GM18519 (cell line): Measurements from ENCODE around the gene KCNC4.

Experiments
- ATAC-seq: cut with Tn5 transposase; IDR thresholded peaks from one replicate; pipeline ENCODE4 v1.9.1; 2021; ENCODE audit warnings: mild to moderate bottlenecking, moderate library complexity; ENCODE audit not compliant: unreplicated experiment, low FRiP score

The KCNC4 gene

GRCh38 chr1:110250008-110250407 lies 39.9 kb downstream of the KCNC4 start:
- ATAC-seq = no peak

DNA sequence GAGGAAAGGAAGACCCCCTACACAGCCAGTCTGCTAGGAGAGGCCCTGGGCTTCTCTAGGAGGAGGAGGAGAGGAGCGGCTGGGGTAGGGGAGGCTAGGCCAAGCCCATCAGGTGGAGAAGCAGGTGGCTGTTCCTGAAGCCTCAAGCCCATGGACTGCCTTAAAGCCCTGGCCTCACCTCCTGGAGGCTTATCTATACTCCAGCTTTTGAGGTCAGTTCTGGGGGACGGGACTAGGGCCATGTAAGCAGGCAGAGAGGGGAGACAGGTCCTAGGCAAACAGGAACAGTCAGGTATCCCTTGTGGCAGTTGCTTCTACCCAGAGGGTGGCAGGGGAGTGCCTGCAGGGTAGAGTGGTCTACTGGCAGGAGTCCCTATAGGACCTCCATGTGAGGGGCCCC lies 40.6 kb downstream of the KCNC4 start:
- ATAC-seq = no peak

- no peak for ATAC-seq
Observed at GRCh38 chr1:110253213-110253612, 43.1 kb downstream of the KCNC4 start.

GRCh38 chr1:110254604-110255391 lies 44.7 kb downstream of the KCNC4 start:
- no peak for ATAC-seq

- no peak for ATAC-seq
Observed at GRCh38 chr1:110255392-110255787, 45.3 kb downstream of the KCNC4 start.

GRCh38 chr1:110258734-110259133 lies 48.6 kb downstream of the KCNC4 start:
- ATAC-seq = no peak

- no peak for ATAC-seq
Observed at GRCh38 chr1:110259770-110260169, 49.7 kb downstream of the KCNC4 start.
